Measurements from ENCODE around the gene AKR1A1.
A peak's percentile ranks its signal among the peaks of the same experiment; 100 is the strongest.

The AKR1A1 gene

DNA sequence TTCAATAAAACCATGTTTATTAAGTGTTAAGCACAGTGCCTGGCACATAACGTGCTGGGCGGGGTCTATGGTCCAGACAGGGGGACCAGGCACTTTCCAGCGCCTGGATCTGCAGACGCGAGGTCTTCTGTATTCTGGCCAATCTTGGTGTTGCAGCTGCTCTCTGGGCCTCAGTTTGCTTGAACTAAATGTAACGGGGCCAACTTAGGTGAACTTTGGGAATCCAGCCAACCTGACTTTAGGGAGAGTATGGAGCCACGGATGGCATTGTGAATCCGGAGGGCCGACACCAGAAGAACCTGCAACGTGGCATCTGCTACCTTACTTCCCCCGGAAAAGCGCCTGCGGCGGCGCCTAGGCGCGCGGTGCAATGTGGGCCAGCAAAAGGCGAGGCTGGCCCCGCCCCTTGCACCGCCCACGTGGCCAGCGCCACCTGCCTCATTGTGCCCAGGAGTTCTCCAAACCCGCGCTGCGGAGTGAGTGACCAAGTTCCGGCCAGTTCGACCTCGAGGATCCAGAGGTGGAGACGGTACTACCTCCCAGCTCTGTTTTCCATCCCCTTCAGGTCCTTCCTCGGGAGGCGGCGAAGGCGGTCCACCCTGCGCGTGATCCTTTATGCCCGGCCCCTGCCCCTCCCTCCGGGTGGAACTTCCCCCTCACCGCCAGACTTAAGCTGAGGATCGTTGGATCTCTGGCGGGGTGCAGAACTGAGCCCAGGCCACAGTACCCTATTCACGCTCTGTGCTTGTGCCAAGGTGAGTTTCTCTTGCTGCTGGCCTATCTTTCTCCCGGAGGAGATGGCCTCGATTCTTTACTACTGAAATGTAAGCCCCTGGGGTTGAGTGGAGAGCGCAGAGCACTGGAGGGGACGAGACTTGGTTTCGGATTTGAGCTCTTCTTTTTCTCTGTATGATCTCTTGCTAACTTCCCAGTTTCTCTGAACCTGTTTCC lies at the start of gene AKR1A1:
TSS of gene AKR1A1 (plus strand) at position 426 of the 951 bp plus-strand sequence. CDS start 10,969 bp downstream, outside the sequence.
- no peak for TF ChIP-seq CTCF (IDR thresholded peaks at IDR 0.05; ENCODE audit: insufficient read depth, missing control alignments)
- FAIRE-seq = no peak
- peak; percentile 68 for DNase-seq (ENCODE audit: insufficient read length, low spot score)

DNA sequence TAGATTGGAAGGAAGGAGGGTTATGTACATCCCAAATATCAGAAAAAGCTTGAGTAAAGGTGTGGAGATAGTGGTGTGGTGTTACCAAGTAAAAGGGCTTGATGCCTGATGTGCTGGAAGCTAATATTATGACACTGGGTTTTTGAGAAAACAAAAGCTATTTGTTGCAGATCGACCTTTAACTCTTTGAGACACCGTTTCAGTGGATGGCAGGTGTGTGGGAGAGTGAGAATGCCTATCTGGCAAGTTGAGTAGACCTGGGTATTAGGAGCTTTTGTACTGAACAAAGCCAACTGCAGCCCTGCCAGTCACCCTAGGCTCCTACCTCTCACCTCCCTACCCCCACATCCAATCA lies 49.1 kb upstream of the AKR1A1 start:
- no peak for TF ChIP-seq CTCF (IDR thresholded peaks at IDR 0.05; ENCODE audit: insufficient read depth, missing control alignments)
- FAIRE-seq = no peak
- no peak for DNase-seq (ENCODE audit: insufficient read length, low spot score)

GRCh38 chr1:45503462-45504360 lies 46.9 kb upstream of the AKR1A1 start:
- no peak for TF ChIP-seq CTCF (IDR thresholded peaks at IDR 0.05; ENCODE audit: insufficient read depth, missing control alignments)
- no peak for FAIRE-seq
- DNase-seq (ENCODE audit: insufficient read length, low spot score) = no peak

DNA sequence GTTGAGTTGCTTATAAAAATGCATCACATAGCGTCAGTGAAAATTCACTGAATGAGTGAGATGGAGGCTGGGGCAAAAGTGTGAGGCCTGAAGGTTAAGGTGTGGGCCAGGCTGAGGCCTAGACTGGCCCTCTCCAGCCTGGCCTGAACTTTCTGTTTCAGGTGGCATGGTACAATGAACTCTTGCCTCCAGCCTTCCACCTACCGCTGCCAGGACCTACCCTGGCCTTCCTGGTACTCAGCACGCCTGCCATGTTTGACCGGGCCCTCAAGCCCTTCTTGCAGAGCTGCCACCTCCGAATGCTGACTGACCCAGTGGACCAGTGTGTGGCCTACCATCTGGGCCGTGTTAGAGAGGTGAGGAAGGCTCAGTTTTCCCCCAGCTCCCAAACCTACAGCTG lies 43.4 kb upstream of the AKR1A1 start:
- TF ChIP-seq CTCF (IDR thresholded peaks at IDR 0.05; ENCODE audit: insufficient read depth, missing control alignments) = no peak
- no peak for FAIRE-seq
- DNase-seq (ENCODE audit: insufficient read length, low spot score) = no peak

- no peak for FAIRE-seq
- TF ChIP-seq CTCF (IDR thresholded peaks at IDR 0.05; ENCODE audit: insufficient read depth, missing control alignments) = no peak
- DNase-seq (ENCODE audit: insufficient read length, low spot score) = no peak
Observed at GRCh38 chr1:45507893-45508292, 42.7 kb upstream of the AKR1A1 start.

GRCh38 chr1:45508295-45509151 lies 42.1 kb upstream of the AKR1A1 start:
- no peak for DNase-seq (ENCODE audit: insufficient read length, low spot score)
- no peak for FAIRE-seq
- no peak for TF ChIP-seq CTCF (IDR thresholded peaks at IDR 0.05; ENCODE audit: insufficient read depth, missing control alignments)

Data from D721Med (cell line).